GM18505 (cell line): ENCODE results near the gene GUCY1B1.

ENCODE experiments used
- ATAC-seq: cut with Tn5 transposase; IDR thresholded peaks from one replicate; pipeline ENCODE4 v1.9.1; 2021; ENCODE audit not compliant: unreplicated experiment
- POLR2A ChIP-seq: IDR thresholded peaks from 4 replicates; pipeline ENCODE4 v1.6.1; 2011; ENCODE audit warnings: borderline replicate concordance; ENCODE audit not compliant: insufficient read depth, insufficient read length; ENCODE audit errors: extremely low read depth

Gene GUCY1B1

DNA sequence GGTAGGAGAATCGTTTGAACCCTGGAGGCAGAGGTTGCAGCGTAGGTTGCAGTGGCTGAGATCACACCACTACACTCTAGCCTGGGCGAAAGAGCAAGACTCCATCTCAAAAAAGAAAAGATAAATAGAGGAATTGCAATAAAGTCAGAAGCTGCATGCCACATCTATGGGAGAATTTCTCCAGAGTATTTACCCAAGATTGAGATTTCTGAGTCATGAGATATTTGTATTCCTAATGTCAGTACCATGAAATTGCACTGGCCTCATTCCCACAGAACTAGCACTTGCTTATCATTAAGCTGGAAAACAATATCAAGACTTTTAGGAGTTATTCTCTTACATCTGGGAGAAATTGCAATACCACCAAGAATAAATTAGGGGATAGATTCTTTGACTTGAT, 69.8 kb downstream of the GUCY1B1 start:
- no peak for TF ChIP-seq POLR2A
- ATAC-seq, result no peak

DNA sequence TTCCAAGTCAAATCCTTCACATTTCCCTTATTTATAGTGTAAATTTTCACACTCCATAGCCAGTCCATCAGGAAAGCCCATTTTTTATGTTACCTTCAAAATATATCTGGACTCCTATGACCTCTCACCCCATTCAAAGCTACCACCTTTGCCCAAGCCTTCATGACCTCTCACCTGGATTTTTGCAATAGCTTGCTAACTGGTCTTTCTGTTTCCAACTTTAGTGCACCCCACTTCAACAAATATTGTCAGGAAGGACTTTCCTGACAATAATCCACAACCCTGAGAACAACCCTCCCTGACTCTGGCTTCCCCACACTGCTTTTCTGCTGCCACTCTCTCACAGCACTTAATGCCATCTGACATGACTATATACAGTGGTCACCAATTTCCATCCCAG, 73.8 kb downstream of the GUCY1B1 start:
- TF ChIP-seq POLR2A, result no peak

DNA sequence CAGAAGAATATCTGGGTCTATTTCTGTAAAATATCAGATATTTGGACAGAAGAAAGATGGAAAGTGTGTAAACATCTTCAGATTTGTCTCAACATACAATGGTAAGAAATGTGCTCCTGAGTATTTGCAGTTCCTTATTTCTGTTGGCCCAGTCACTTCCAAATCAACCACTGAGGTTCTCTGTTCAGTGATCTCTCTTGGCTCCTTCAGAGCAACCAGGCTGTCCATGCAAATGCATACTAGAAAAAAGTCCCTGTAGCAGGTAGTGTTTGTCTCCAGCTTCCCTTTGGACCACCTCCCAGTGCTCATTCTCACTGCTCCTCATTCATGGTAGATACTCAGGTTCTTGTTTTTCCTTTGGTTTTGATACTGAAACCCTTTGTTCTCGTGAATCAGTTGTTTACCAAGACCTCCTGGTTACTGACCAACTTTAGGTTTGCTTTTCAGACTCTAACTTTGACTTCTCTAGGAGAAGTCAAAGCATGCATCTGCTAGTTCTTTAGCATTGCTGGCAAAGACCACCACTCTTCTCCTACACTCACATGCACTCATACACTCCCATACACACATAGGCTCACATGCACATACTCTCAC, 78.5 kb downstream of the GUCY1B1 start:
- no peak for TF ChIP-seq POLR2A

More for the DNA sequence above, 73.8 kb downstream of the GUCY1B1 start:
- ATAC-seq, result no peak

DNA sequence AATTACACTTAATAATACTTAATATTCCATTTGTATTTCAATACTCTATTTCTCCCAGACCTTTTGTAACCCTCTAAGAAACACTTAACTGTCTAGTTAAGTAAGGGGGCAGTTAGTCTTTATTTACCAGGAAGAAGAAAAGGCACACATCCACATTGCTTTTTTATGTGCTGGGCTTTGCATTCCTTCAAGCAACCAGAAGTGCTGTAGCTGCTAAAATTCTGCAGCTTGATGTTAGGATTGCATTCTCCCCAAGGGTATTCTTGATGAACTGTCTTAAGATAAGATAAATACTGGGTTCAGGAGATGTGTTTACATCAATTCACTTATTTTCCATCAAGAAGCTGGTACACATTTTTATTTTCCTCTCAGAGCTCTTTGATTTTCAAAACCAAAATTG, 83.3 kb downstream of the GUCY1B1 start:
- TF ChIP-seq POLR2A, result no peak
- no peak for ATAC-seq

More for the DNA sequence above, 78.5 kb downstream of the GUCY1B1 start:
- no peak for ATAC-seq

DNA sequence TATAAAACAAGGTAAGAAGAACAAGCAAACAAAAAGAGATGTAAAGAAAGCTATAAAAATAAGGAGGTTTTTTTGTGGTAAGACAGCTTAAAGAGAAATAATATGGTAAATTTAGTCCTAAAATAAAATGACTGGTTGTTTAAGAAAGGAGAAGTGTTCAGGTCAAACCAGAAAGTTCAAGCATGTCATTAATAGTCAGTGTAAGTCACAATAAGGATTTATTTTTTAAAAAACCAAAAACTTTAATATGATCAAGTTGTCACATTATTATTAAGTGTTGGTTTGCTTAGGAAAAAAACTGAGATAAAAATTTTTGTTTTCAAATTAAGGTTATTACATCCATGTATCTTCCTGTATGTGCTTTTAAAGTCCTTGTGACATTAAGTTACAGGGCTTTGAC, 88.1 kb downstream of the GUCY1B1 start:
- ATAC-seq, result no peak
- no peak for TF ChIP-seq POLR2A

DNA sequence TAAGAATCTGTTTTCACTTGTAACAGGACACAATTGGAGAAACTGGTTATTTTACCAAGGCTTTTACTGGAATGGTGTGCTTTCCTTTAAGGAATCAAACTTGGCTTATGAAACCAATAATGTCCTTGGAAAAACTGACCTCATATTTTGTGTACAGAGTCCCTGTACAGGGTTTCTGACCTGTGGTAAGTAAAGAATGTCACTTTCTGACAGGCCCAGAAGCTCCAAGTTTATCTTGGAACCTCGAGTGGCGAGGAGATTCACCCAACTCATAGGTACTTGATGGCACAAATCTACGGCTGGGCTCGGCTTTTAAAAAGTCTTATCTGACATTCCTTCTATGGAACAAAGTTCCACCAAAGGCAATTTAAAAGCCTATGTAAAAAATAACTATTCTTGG, 90.2 kb downstream of the GUCY1B1 start:
- ATAC-seq, result no peak
- TF ChIP-seq POLR2A, result no peak

DNA sequence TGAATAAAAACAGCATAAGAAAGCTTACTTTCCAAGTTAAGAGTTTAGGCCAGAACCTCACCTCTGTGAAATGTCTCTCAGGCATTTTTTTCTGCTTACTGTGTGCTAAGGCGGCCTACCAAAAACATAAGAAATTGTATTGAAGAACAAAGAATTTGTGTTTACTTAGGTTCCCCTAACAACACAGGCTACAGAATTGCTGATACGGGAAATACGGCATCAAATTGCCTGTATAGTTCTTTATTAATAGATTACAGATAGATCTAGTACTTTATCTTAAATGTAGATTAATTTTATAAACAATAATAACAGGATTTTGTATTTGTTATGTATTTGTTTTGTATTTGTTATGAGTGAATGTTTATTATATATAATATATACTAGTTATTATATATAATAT, 94.4 kb downstream of the GUCY1B1 start:
- TF ChIP-seq POLR2A, result no peak
- ATAC-seq, result no peak

DNA sequence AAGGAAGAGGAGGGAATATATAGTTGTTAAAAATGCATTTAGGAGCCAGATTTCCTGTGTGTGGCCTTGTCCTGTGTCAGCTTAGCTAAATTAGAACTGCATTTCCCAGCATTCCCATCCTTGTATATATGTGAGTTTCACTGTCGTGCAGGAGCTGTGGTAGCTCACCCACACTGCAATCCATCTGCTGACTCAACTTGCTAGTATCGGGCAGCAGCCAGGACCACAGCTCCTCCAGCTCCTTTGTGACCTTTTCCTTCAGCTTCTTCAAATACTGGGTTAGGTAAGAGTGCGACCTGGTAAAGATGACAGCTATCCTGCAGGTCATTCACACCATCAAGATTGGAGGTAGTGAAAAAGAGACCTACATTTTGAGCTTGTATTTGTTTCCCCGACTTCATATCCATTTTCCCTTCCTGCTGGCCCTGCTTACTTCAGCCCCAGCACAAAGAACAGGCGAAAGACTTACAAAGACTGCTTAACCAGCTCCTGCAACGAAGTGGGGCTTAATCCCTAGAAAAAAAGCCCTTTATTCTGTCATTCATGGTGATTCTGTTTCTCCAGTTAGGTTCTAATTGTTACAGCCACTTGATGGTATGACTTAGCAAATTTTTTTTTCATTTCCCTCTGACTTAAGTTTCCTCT, 95.9 kb downstream of the GUCY1B1 start:
- TF ChIP-seq POLR2A, result no peak
- no peak for ATAC-seq

DNA sequence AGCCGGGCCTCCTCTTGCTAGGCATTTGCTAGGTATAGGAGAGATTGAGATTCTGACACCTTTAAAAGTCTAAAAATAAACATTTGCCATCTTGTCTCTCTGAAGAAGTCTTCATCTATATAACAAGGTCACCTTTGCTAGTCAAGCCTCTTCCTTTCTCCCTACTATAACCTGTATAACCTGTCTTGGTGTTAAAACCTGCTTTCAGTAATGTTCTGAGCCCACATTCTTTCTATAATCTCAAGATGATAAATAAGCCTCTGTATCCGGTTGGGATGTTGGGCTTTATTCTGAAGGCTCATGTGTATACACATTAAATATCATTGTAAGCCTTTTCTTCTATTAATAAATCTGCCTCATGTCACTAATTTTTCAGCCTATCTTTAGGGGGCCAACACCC, 97.1 kb downstream of the GUCY1B1 start:
- no peak for ATAC-seq
- no peak for TF ChIP-seq POLR2A
